ENCODE data around the gene EPHA2. TPM values are rescaled to one million over a fixed set of nuclear protein-coding genes. Genes with fewer than 3 reads are reported as not detected.
A peak's percentile ranks its signal among the peaks of the same experiment; 100 is the strongest.

EPHA2 gene
- total and polyA plus RNA-seq, 2 donors (not counting 1 experiment from before 2014, with no cell fraction given) = 9.8 to 24.6 TPM

- Histone ChIP-seq H3K4me2 (ENCODE audit: extremely low read depth, insufficient read depth, low read length) (no peak overlapping the region), H2AFZ (ENCODE audit: low read length) (no peak overlapping the region), H3K9ac (ENCODE audit: insufficient read depth, low read length) (no peak overlapping the region)
These were observed 43.9 kb downstream of the EPHA2 start for GRCh38 chr1:16111771-16112595.

GRCh38 chr1:16110884-16111283 is 45.0 kb downstream of the EPHA2 start:
- Histone ChIP-seq H3K4me1 (ENCODE audit: control insufficient read depth, extremely low read depth, insufficient read depth, low read length) (peaks cover 5% of the 10 kb centered on the region), H3K4me2 (ENCODE audit: extremely low read depth, insufficient read depth, low read length) (no peak overlapping the region), H3K27me3 (ENCODE audit: control insufficient read depth, insufficient read depth, low read length) (no peaks in the 10 kb centered on the region), H3K9me3 (ENCODE audit: control insufficient read depth, insufficient read depth, low read depth, low read length) (no peaks in the 10 kb centered on the region), H4K20me1 (ENCODE audit: control insufficient read depth, extremely low read depth, insufficient read depth, low read length) (no peaks in the 10 kb centered on the region), H3K79me2 (ENCODE audit: control insufficient read depth, insufficient read depth, low read length) (no peaks in the 10 kb centered on the region), H2AFZ (ENCODE audit: low read length) (no peak overlapping the region), H3K9ac (ENCODE audit: insufficient read depth, low read length) (no peak overlapping the region), H3K27ac (ENCODE audit: insufficient read depth, low read length) (no peak overlapping the region), H3K4me3 (replicated peaks in 1 of 4; ENCODE audit: control extremely low read depth in 1 of 4, insufficient read depth in 1 of 4, low read depth in 3 of 4, low read length in 4 of 4) (no peak overlapping the region), H3K36me3 (ENCODE audit: control insufficient read depth, insufficient read depth, low read length) (no peaks in the 10 kb centered on the region)
- no peak for TF ChIP-seq EZH2 (IDR thresholded peaks at IDR 0.05; ENCODE audit: low read length, missing control alignments)
- TF ChIP-seq CTCF (conservative IDR thresholded peaks at IDR 0.05 in 1 of 2, IDR thresholded peaks at IDR 0.05 in 1 of 2; ENCODE audit: low read depth in 1 of 2, low read length in 2 of 2) = no peak
- DNase-seq (ENCODE audit: low read depth in 2 of 2) = no peak

More at GRCh38 chr1:16111771-16112595, 43.9 kb downstream of the EPHA2 start:
- Histone ChIP-seq H4K20me1 (ENCODE audit: control insufficient read depth, extremely low read depth, insufficient read depth, low read length) (no peaks in the 10 kb centered on the region), H3K27ac (ENCODE audit: insufficient read depth, low read length) (no peak overlapping the region), H3K4me1 (ENCODE audit: control insufficient read depth, extremely low read depth, insufficient read depth, low read length) (peaks cover 5% of the 10 kb centered on the region), H3K4me3 (replicated peaks in 1 of 4; ENCODE audit: control extremely low read depth in 1 of 4, insufficient read depth in 1 of 4, low read depth in 3 of 4, low read length in 4 of 4) (no peak overlapping the region), H3K79me2 (ENCODE audit: control insufficient read depth, insufficient read depth, low read length) (no peaks in the 10 kb centered on the region), H3K9me3 (ENCODE audit: control insufficient read depth, insufficient read depth, low read depth, low read length) (no peaks in the 10 kb centered on the region), H3K36me3 (ENCODE audit: control insufficient read depth, insufficient read depth, low read length) (no peaks in the 10 kb centered on the region), H3K27me3 (ENCODE audit: control insufficient read depth, insufficient read depth, low read length) (no peaks in the 10 kb centered on the region)
- no peak for TF ChIP-seq EZH2 (IDR thresholded peaks at IDR 0.05; ENCODE audit: low read length, missing control alignments)
- no peak for TF ChIP-seq CTCF (conservative IDR thresholded peaks at IDR 0.05 in 1 of 2, IDR thresholded peaks at IDR 0.05 in 1 of 2; ENCODE audit: low read depth in 1 of 2, low read length in 2 of 2)
- peak; percentile 88 to 94 for DNase-seq (ENCODE audit: low read depth in 2 of 2)

GRCh38 chr1:16110456-16110855 is 45.4 kb downstream of the EPHA2 start:
- Histone ChIP-seq H3K4me2 (ENCODE audit: extremely low read depth, insufficient read depth, low read length) (no peak overlapping the region), H2AFZ (ENCODE audit: low read length) (no peak overlapping the region), H3K27me3 (ENCODE audit: control insufficient read depth, insufficient read depth, low read length) (no peaks in the 10 kb centered on the region), H3K9ac (ENCODE audit: insufficient read depth, low read length) (no peak overlapping the region), H3K4me1 (ENCODE audit: control insufficient read depth, extremely low read depth, insufficient read depth, low read length) (peaks cover 5% of the 10 kb centered on the region), H4K20me1 (ENCODE audit: control insufficient read depth, extremely low read depth, insufficient read depth, low read length) (no peaks in the 10 kb centered on the region), H3K36me3 (ENCODE audit: control insufficient read depth, insufficient read depth, low read length) (no peaks in the 10 kb centered on the region), H3K79me2 (ENCODE audit: control insufficient read depth, insufficient read depth, low read length) (no peaks in the 10 kb centered on the region), H3K9me3 (ENCODE audit: control insufficient read depth, insufficient read depth, low read depth, low read length) (no peaks in the 10 kb centered on the region), H3K4me3 (replicated peaks in 1 of 4; ENCODE audit: control extremely low read depth in 1 of 4, insufficient read depth in 1 of 4, low read depth in 3 of 4, low read length in 4 of 4) (no peak overlapping the region), H3K27ac (ENCODE audit: insufficient read depth, low read length) (no peak overlapping the region)
- TF ChIP-seq EZH2 (IDR thresholded peaks at IDR 0.05; ENCODE audit: low read length, missing control alignments) = no peak
- no peak for TF ChIP-seq CTCF (conservative IDR thresholded peaks at IDR 0.05 in 1 of 2, IDR thresholded peaks at IDR 0.05 in 1 of 2; ENCODE audit: low read depth in 1 of 2, low read length in 2 of 2)
- no peak for DNase-seq (ENCODE audit: low read depth in 2 of 2)

Measured in fibroblast of lung (primary cell).